Sigmoid colon (tissue), 7 donors: ENCODE results near the gene ADGRE3. TPM values are rescaled to one million over a fixed set of nuclear protein-coding genes. Genes with fewer than 3 reads are reported as not detected.

Experiments
- DNase-seq: peaks from one replicate; pipeline ENCODE4 v3.0.0-alpha.2; 2019
- H3K27ac ChIP-seq, 4 donors: fragments of 200-600 bp; sonication (generic); one replicate each; pipeline ENCODE4 v1.5.1; 2016 to 2019; ENCODE audit warnings: mild to moderate bottlenecking in 1 of 4
- H3K27me3 ChIP-seq, 3 donors: fragments of 200-600 bp; sonication (generic); one replicate each; pipeline ENCODE4 v1.5.1; 2019; ENCODE audit warnings: mild to moderate bottlenecking in 1 of 3
- H3K36me3 ChIP-seq, 4 donors: fragments of 200-600 bp; sonication (generic); one replicate each; pipeline ENCODE4 v1.5.1; 2016 to 2019
- H3K4me1 ChIP-seq, 4 donors: fragments of 200-600 bp; sonication (generic); one replicate each; pipeline ENCODE4 v1.5.1; 2017 to 2019
- H3K4me3 ChIP-seq, 4 donors: fragments of 200-600 bp; sonication (generic); one replicate each; pipeline ENCODE4 v1.5.1; 2017 to 2019; ENCODE audit warnings: mild to moderate bottlenecking in 2 of 4, moderate library complexity in 1 of 4
- H3K9me3 ChIP-seq, 4 donors: fragments of 200-600 bp in 3 of 4; sonication (generic) in 3 of 4; one replicate each; pipeline versions ENCODE4 v1.5.1 to v1.6.1; 2013 to 2019
- CTCF ChIP-seq, 4 experiments: fragments of 450-650 bp in 3 of 4; fragments of 200-600 bp in 1 of 4; IDR thresholded peaks; one replicate each; pipeline ENCODE4 v1.5.1; 2016 to 2019; ENCODE audit warnings: antibody characterized with exemption in 4 of 4, mild to moderate bottlenecking in 3 of 4, moderate library complexity in 2 of 4
- EP300 ChIP-seq, 4 donors: sonication (generic); formaldehyde crosslinking; IDR thresholded peaks; one replicate each; pipeline ENCODE4 v1.6.1; 2017; ENCODE audit warnings: antibody characterized with exemption in 4 of 4
- POLR2A ChIP-seq, 2 donors: fragments of 450-650 bp; IDR thresholded peaks; one replicate each; pipeline ENCODE4 v1.6.1; 2016; ENCODE audit warnings: antibody characterized with exemption in 2 of 2, mild to moderate bottlenecking in 2 of 2, moderate library complexity in 2 of 2
- POLR2AphosphoS5 ChIP-seq, 4 donors: sonication (generic); formaldehyde crosslinking; IDR thresholded peaks; one replicate each; pipeline ENCODE4 v1.6.1; 2017; ENCODE audit warnings: antibody characterized with exemption in 4 of 4
- WGBS, 2 donors: extraction: QIAGEN DNeasy Blood & Tissue Kit; methylation state at CpG; one replicate each; pipeline ENCODE4 v1.1.7; 2013; 5-methylcytosine and 5-hydroxymethylcytosine counted together
- intact Hi-C: fragments of 100-400 bp; cut with DNase I; formaldehyde crosslinking; loops from one replicate; pipeline ENCODE4 v1.15.1; 2023
- polyA plus RNA-seq, 3 donors: library from polyadenylated mRNA; stranded (reverse); fragments of 200-250 nt; gene quantifications; one replicate each; pipeline ENCODE4 v1.2.3, GENCODE V29; 2013
- total RNA-seq, 4 donors: library from RNA; depleted of rRNA; stranded (reverse); fragments of >200 nt; gene quantifications; one replicate each; pipeline ENCODE4 v1.1.0, GENCODE V29; 2016
- donor health status: healthy with polysubstance abuse.
- donor health status: Bipolar disorder and iron deficiency.
- donor health status: healthy.

The ADGRE3 gene
- total and polyA plus RNA-seq, 7 donors, result 0.04 TPM; not detected in 6

DNA sequence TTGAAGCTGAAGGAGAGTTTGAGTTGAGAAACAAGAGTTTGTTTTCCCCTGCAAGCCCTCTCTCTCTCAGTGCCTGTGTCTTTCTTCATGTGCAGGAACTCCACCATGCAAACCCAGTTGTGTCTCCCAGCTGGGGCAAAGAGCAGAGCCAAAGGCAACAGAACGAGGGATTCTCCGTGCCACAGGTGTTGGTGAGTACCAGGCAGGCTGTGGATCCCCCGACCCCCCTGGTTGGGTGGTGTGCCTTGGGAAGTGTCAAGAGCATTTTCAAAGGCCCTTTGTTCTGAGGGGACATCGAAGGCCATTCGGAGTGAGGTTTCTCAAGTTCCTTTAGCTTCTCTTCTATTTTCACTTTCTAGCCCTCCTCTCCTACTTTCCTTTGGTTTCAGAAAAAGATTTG is 20.8 kb upstream of the ADGRE3 start:
- WGBS, 2 donors, result 92 to 93% methylated on average over 5 of the region's 5 CpGs
- no peak overlapping the region for H3K4me3 ChIP-seq
- intact Hi-C loops, result no loop called here
- TF ChIP-seq POLR2AphosphoS5 (IDR thresholded peaks at IDR 0.05) (no peak), EP300 (IDR thresholded peaks at IDR 0.05) (no peak), POLR2A (IDR thresholded peaks at IDR 0.05) (no peak), CTCF (IDR thresholded peaks at IDR 0.05) (no peak)
- H3K27ac ChIP-seq, result no peak overlapping the region
- H3K4me1 ChIP-seq, result peaks cover 0 to 11% (median 9%) of the 10 kb centered on the region in 4 donors
- H3K9me3 ChIP-seq, result no peaks in the 10 kb centered on the region
- DNase-seq, result no peak
- H3K27me3 ChIP-seq, result no peaks in the 10 kb centered on the region
- H3K36me3 ChIP-seq, result peaks cover 22 to 74% (median 50%) of the 10 kb centered on the region in 4 donors

DNA sequence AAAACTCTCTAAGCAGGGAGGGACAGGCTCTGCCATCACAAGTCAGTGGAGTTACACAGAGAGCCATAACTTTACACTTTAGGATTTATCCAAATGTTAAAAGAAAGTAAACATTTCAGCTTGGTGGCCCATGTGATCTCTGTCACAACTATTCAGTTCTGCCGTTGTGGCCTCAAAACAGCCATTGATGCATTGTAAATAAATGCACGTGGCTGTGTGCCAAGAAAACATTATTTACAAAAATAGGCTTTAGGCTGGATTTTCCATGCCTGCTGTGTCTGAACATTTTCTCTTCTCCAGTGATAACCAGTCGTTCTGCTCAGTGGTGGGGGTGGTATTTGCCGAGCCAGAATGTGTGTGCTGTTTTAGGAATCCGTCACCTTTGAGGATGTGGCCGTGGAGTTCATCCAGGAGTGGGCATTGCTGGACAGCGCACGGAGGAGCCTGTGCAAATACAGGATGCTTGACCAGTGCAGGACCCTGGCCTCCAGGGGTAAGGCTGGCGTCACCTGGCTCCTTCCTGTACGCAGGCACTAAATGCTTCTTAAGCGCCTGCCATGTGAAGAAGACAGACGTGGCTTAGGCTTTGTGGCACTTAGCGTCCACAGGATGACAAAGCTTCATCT is 20.1 kb upstream of the ADGRE3 start:
- TF ChIP-seq CTCF (IDR thresholded peaks at IDR 0.05), result no peak
- TF ChIP-seq POLR2AphosphoS5 (IDR thresholded peaks at IDR 0.05), result no peak
- no peak for TF ChIP-seq POLR2A (IDR thresholded peaks at IDR 0.05)
- TF ChIP-seq EP300 (IDR thresholded peaks at IDR 0.05), result no peak
- Histone ChIP-seq H3K4me3 (no peak overlapping the region), H3K27me3 (no peaks in the 10 kb centered on the region), H3K4me1 (peaks cover 0 to 13% (median 10%) of the 10 kb centered on the region in 4 donors), H3K36me3 (peaks cover 18 to 66% (median 44%) of the 10 kb centered on the region in 4 donors), H3K27ac (no peak overlapping the region), H3K9me3 (no peaks in the 10 kb centered on the region)
- DNase-seq, result no peak
- WGBS, 2 donors, result 82 to 84% methylated on average over 13 of the region's 13 CpGs
- intact Hi-C loops, result no loop called here

DNA sequence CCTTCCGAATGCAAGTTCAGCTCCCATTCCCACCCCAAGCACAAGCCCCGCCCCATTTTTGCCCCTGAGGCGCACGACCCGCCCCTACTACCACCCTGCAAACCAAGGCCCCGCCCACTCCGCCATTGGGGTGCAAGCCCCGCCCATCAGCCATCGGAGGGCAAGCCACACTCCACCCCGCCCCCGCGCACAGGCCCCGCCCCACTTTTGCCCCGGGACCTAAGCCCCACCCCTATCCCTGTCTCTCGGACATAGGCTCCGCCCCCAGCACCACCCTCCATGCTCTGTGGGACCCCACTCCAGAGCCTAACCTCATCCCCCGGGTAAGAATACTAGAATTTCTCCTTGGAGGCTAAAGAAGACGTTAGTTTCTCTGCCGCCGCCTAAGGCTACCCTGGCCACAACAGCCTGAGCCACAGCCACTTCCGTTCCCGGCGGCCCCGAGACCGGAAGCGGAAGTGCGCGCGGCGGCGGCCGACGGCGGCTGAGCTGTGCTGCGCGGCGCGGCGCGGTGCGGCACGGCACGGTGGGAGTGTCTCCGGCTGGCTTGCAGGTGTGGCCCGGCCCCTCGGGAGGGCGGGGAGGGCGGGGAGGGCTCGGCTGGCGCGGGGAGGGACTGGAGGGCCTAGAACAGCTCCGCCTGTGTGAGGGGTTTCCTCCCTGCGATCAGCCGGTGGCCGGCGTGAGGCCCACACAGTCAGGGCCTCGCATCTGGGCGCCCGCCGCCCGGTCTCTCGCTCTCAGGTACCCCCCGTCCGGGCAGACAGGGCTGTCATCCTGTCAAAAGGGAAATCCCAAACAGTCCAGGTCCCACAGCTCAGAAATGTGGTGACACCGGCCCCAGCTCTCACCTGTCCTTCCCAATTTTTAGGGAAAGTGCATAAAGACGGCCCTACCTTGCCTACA is 15.2 kb upstream of the ADGRE3 start, which contains the start of gene ZNF333:
ZNF333 (plus strand) TSS at position 451 of the 906 bp plus-strand sequence. CDS start 3,444 bp downstream, outside the sequence.
- Histone ChIP-seq H3K27ac (peak within 1 kb of the TSS; percentile 86 to 94 (median 90)), H3K9me3 (no peaks in the 10 kb centered on the region), H3K4me3 (peak within 1 kb of the TSS; percentile 62 to 97 (median 69)), H3K36me3 (peaks cover 0 to 17% (median 9%) of the 10 kb centered on the region in 4 donors), H3K4me1 (peaks cover 0 to 22% (median 13%) of the 10 kb centered on the region in 4 donors), H3K27me3 (no peaks in the 10 kb centered on the region)
- peak; percentile 98 for DNase-seq
- TF ChIP-seq EP300 (IDR thresholded peaks at IDR 0.05) (no peak), POLR2AphosphoS5 (IDR thresholded peaks at IDR 0.05) (peak; percentile 22 to 75 (median 66))
- intact Hi-C loops, result loop anchor here (1.0 kb wide), 1 partner anchor 118 kb away; the partner anchor contains the start of gene NDUFB7
- 1% methylated on average over 66 of the region's 66 CpGs for WGBS, 2 donors

DNA sequence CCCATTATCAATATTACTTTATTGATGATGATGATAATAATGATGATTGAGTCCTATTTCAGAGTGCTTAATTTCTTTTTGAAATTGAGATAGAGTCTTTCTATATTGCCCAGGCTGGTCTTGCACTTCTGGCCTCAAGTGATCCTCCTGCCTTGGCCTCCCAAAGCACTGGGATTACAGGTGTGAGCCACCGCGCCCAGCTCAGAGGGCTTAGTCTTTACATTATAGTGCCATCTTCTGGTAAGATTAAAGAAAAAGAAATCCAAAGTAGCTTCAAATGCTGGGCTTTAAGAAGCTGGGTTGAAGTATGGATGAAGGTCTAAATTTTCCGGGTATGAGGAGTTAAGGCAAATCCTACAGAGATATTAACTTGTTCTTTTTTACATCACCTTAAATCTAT is 11.8 kb upstream of the ADGRE3 start:
- Histone ChIP-seq H3K9me3 (no peaks in the 10 kb centered on the region), H3K36me3 (no peaks in the 10 kb centered on the region), H3K4me3 (no peak overlapping the region), H3K27me3 (no peaks in the 10 kb centered on the region), H3K27ac (no peak overlapping the region), H3K4me1 (peaks cover 0 to 19% (median 12%) of the 10 kb centered on the region in 4 donors)
- no peak for TF ChIP-seq EP300 (IDR thresholded peaks at IDR 0.05)
- peak in 2 of 4 experiments; percentile 20 to 33 for TF ChIP-seq CTCF (IDR thresholded peaks at IDR 0.05)
- no peak for TF ChIP-seq POLR2A (IDR thresholded peaks at IDR 0.05)
- intact Hi-C loops, result loop anchor here (1.0 kb wide), 1 partner anchor 112 kb away; no protein-coding TSS in a partner anchor
- DNase-seq, result no peak
- WGBS, 2 donors, result 29 to 42% methylated on average over 3 of the region's 3 CpGs

DNA sequence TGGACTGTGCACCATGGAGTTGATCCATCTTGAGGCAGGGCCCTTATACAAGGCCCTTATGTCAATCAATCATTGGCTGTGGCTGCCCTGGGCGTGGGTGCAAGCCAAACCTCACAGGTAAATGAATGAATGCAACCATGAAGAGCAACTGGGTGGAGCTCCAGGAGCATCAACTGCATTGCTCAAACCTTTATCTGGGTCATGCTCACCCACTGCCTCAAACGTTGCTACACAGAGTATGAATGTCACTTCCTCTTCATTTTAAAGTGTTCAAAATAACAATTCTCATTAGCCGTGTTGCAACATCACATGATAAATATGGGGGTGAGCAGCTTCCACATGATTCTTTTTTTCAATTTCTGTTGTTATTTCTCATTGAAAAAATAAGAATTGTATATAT is 8.8 kb upstream of the ADGRE3 start:
- no peak for DNase-seq
- Histone ChIP-seq H3K9me3 (no peaks in the 10 kb centered on the region), H3K27ac (no peak overlapping the region), H3K4me1 (no peaks in the 10 kb centered on the region), H3K36me3 (no peaks in the 10 kb centered on the region), H3K27me3 (no peaks in the 10 kb centered on the region), H3K4me3 (no peak overlapping the region)
- TF ChIP-seq POLR2AphosphoS5 (IDR thresholded peaks at IDR 0.05) (no peak), EP300 (IDR thresholded peaks at IDR 0.05) (no peak), CTCF (IDR thresholded peaks at IDR 0.05) (no peak), POLR2A (IDR thresholded peaks at IDR 0.05) (no peak)
- WGBS, 2 donors, result 23 to 34% methylated on average over 3 of the region's 3 CpGs
- intact Hi-C loops, result no loop called here
